Limb (tissue), 2 donors: ENCODE results near the gene KRT6A.

Experiments
- DNase-seq, 2 donors: peaks; one replicate each; pipeline ENCODE4 v3.0.0-alpha.2; 2016; ENCODE audit errors: extremely low spot score in 2 of 2

KRT6A gene

GRCh38 chr12:52493172-52493571 is at the start of gene KRT6A:
TSS of gene KRT6A (minus strand) at chr12:52493257. CDS start at chr12:52493188, 69 bp downstream.
- no peak for DNase-seq

- no peak for DNase-seq
Observed at GRCh38 chr12:52542157-52542556, 49.1 kb upstream of the KRT6A start.

GRCh38 chr12:52541709-52542108 is 48.7 kb upstream of the KRT6A start:
- DNase-seq = no peak

- no peak for DNase-seq
Observed at GRCh38 chr12:52540531-52540930, 47.5 kb upstream of the KRT6A start.

- DNase-seq = no peak
Observed at GRCh38 chr12:52539821-52540173, 46.7 kb upstream of the KRT6A start.

- peak in 1 of 2 donors; percentile 75 for DNase-seq
Observed at GRCh38 chr12:52539083-52539820, 46.2 kb upstream of the KRT6A start.

- DNase-seq = no peak
Observed at GRCh38 chr12:52537101-52537500, 44.0 kb upstream of the KRT6A start.

GRCh38 chr12:52535574-52535973 is 42.5 kb upstream of the KRT6A start:
- no peak for DNase-seq

- no peak for DNase-seq
Observed at GRCh38 chr12:52534482-52534881, 41.4 kb upstream of the KRT6A start.

- DNase-seq = no peak
Observed at GRCh38 chr12:52533686-52534470, 40.8 kb upstream of the KRT6A start.

- DNase-seq = no peak
Observed at GRCh38 chr12:52532636-52533035, 39.6 kb upstream of the KRT6A start.

- DNase-seq = no peak
Observed at GRCh38 chr12:52531566-52532300, 38.7 kb upstream of the KRT6A start.

- DNase-seq = no peak
Observed at GRCh38 chr12:52530905-52531304, 37.8 kb upstream of the KRT6A start.

- DNase-seq = no peak
Observed at GRCh38 chr12:52530366-52530765, 37.3 kb upstream of the KRT6A start.

- no peak for DNase-seq
Observed at GRCh38 chr12:52529846-52530245, 36.8 kb upstream of the KRT6A start.

GRCh38 chr12:52529417-52529816 is 36.4 kb upstream of the KRT6A start:
- no peak for DNase-seq

GRCh38 chr12:52528641-52529143 is 35.6 kb upstream of the KRT6A start:
- no peak for DNase-seq

GRCh38 chr12:52527121-52527800 is 34.2 kb upstream of the KRT6A start:
- DNase-seq = peak in 1 of 2 donors; percentile 7

- peak in 1 of 2 donors; percentile 15 for DNase-seq
Observed at GRCh38 chr12:52526511-52526951, 33.5 kb upstream of the KRT6A start.

- peak in 1 of 2 donors; percentile 16 for DNase-seq
Observed at GRCh38 chr12:52525661-52526499, 32.8 kb upstream of the KRT6A start.
